ENCODE data around the gene CWC25.

- TF ChIP-seq SUZ12 (IDR thresholded peaks at IDR 0.05; ENCODE audit: low read depth, low read length): no peak
- no peak for TF ChIP-seq GMEB1 (CRISPR knock-in tag; IDR thresholded peaks at IDR 0.05; ENCODE audit: borderline replicate concordance)
- no peak for TF ChIP-seq CTCF (CRISPR knock-in tag; IDR thresholded peaks at IDR 0.05)
- no peak for TF ChIP-seq ZNF678 (CRISPR knock-in tag; IDR thresholded peaks at IDR 0.05)
- TF ChIP-seq CREB1 (IDR thresholded peaks at IDR 0.05): no peak
- no peak for TF ChIP-seq CREB1 (CRISPR knock-in tag; IDR thresholded peaks at IDR 0.05)
- TF ChIP-seq BCLAF1 (IDR thresholded peaks at IDR 0.05): no peak
- TF ChIP-seq CHD4 (IDR thresholded peaks at IDR 0.05; ENCODE audit: borderline replicate concordance, low read length): no peak
- no peak for TF ChIP-seq CREM (IDR thresholded peaks at IDR 0.05)
- TF ChIP-seq CREM (CRISPR knock-in tag; IDR thresholded peaks at IDR 0.05): no peak
- no peak for TF ChIP-seq ZNF138 (CRISPR knock-in tag; IDR thresholded peaks at IDR 0.05; ENCODE audit: low read depth)
- TF ChIP-seq CEBPG (CRISPR knock-in tag; IDR thresholded peaks at IDR 0.05): no peak
- TF ChIP-seq ELF1 (CRISPR knock-in tag; IDR thresholded peaks at IDR 0.05): no peak
- no peak for TF ChIP-seq ZNF543 (CRISPR knock-in tag; IDR thresholded peaks at IDR 0.05)
- TF ChIP-seq MTF2 (CRISPR knock-in tag; IDR thresholded peaks at IDR 0.05; ENCODE audit: borderline replicate concordance): no peak
- no peak for TF ChIP-seq THAP7 (CRISPR knock-in tag; IDR thresholded peaks at IDR 0.05)
Measured at GRCh38 chr17:38797828-38798227, 27.3 kb downstream of the CWC25 start.

Measured in HepG2 (cell line).